Mesenchymal stem cell (in vitro differentiated cells and primary cell): ENCODE data around the gene C11orf68.

Source experiments
- DNase-seq: peaks from one replicate; pipeline ENCODE4 v3.0.0-alpha.2; 2013
- H2AFZ ChIP-seq: one replicate; pipeline ENCODE4 v1.6.1; 2013; ENCODE audit warnings: low read depth, mild to moderate bottlenecking, control low read depth, inconsistent platforms, low read length, moderate library complexity
- H2AK5ac ChIP-seq: 2 replicates; pipeline ENCODE4 v1.6.1; 2013; ENCODE audit warnings: low read length, moderate library complexity, mild to moderate bottlenecking, inconsistent platforms; ENCODE audit not compliant: severe bottlenecking
- H2BK120ac ChIP-seq: one replicate; pipeline ENCODE4 v1.6.1; 2013; ENCODE audit warnings: low read depth, mild to moderate bottlenecking, inconsistent platforms, low read length, moderate library complexity
- H2BK12ac ChIP-seq, 2 experiments: one replicate each; pipeline ENCODE4 v1.6.1; 2013; ENCODE audit warnings: inconsistent platforms in 2 of 2, low read length in 2 of 2, mild to moderate bottlenecking in 2 of 2, moderate library complexity in 2 of 2, control low read depth in 1 of 2
- H2BK15ac ChIP-seq: one replicate; pipeline ENCODE4 v1.6.1; 2013; ENCODE audit warnings: mild to moderate bottlenecking, low read depth, inconsistent platforms; ENCODE audit not compliant: poor library complexity, severe bottlenecking
- H2BK5ac ChIP-seq: 2 replicates; pipeline ENCODE4 v1.6.1; 2013; ENCODE audit warnings: low read depth, mild to moderate bottlenecking, low read length, control low read depth, inconsistent platforms; ENCODE audit not compliant: poor library complexity, severe bottlenecking
- H3K14ac ChIP-seq, 2 experiments: one replicate each; pipeline ENCODE4 v1.6.1; 2013; ENCODE audit warnings: inconsistent platforms in 2 of 2, low read length in 2 of 2, control low read depth in 1 of 2, mild to moderate bottlenecking in 1 of 2, moderate library complexity in 1 of 2
- H3K18ac ChIP-seq, 2 experiments: one replicate each; pipeline ENCODE4 v1.6.1; 2013; ENCODE audit warnings: inconsistent platforms in 2 of 2, low read length in 2 of 2, control low read depth in 1 of 2, low read depth in 1 of 2, mild to moderate bottlenecking in 1 of 2
- H3K23ac ChIP-seq, 2 experiments: one replicate each; pipeline ENCODE4 v1.6.1; 2013; ENCODE audit warnings: inconsistent platforms in 2 of 2, low read length in 2 of 2, mild to moderate bottlenecking in 2 of 2, moderate library complexity in 2 of 2, control low read depth in 1 of 2
- H3K27ac ChIP-seq: 2 replicates; pipeline ENCODE4 v1.5.1; 2013; ENCODE audit warnings: mild to moderate bottlenecking, moderate library complexity, low read length, control low read depth, inconsistent platforms; ENCODE audit not compliant: poor library complexity, severe bottlenecking
- H3K27me3 ChIP-seq, 2 experiments: 2 replicates each; pipeline versions ENCODE4 v1.6.1 to v1.7.0; 2013; ENCODE audit warnings: low read length in 2 of 2, mild to moderate bottlenecking in 2 of 2, moderate library complexity in 2 of 2, control low read depth in 1 of 2, inconsistent platforms in 1 of 2; ENCODE audit not compliant: control insufficient read depth in 1 of 2, insufficient read depth in 1 of 2
- H3K36me3 ChIP-seq, 2 experiments: 2 replicates each; pipeline versions ENCODE4 v1.6.1 to v1.7.0; 2013; ENCODE audit warnings: low read length in 2 of 2, control low read depth in 1 of 2, inconsistent platforms in 1 of 2, low read depth in 1 of 2, mild to moderate bottlenecking in 1 of 2; ENCODE audit not compliant: insufficient read depth in 2 of 2, control insufficient read depth in 1 of 2
- H3K4ac ChIP-seq, 2 experiments: one replicate each; pipeline ENCODE4 v1.6.1; 2013; ENCODE audit warnings: inconsistent platforms in 2 of 2, low read length in 2 of 2, mild to moderate bottlenecking in 2 of 2, moderate library complexity in 2 of 2, control low read depth in 1 of 2, low read depth in 1 of 2
- H3K4me1 ChIP-seq: 2 replicates; pipeline ENCODE4 v1.6.1; 2013; ENCODE audit warnings: low read depth, low read length, control low read depth; ENCODE audit not compliant: control insufficient read depth, insufficient read depth
- H3K4me2 ChIP-seq: 2 replicates; pipeline ENCODE4 v1.6.1; 2013; ENCODE audit warnings: low read length, mild to moderate bottlenecking, inconsistent platforms; ENCODE audit not compliant: poor library complexity, severe bottlenecking
- H3K4me3 ChIP-seq, 2 experiments: 2 replicates each; pipeline versions ENCODE4 v1.5.1 to v1.7.0; 2013; ENCODE audit warnings: low read length in 2 of 2, mild to moderate bottlenecking in 2 of 2, control low read depth in 1 of 2, low read depth in 1 of 2; ENCODE audit not compliant: insufficient read depth in 1 of 2
- H3K79me1 ChIP-seq: replicated peaks from 2 replicates; pipeline ENCODE4 v1.6.1; 2013; ENCODE audit warnings: mild to moderate bottlenecking, control low read depth, low read length, inconsistent platforms; ENCODE audit not compliant: poor library complexity, severe bottlenecking
- H3K9ac ChIP-seq: 2 replicates; pipeline ENCODE4 v1.7.0; 2013; ENCODE audit warnings: mild to moderate bottlenecking, low read length, moderate library complexity
- H3K9me3 ChIP-seq: 2 replicates; pipeline ENCODE4 v1.7.0; 2013; ENCODE audit warnings: mild to moderate bottlenecking, low read length; ENCODE audit not compliant: control insufficient read depth
- H4K8ac ChIP-seq: one replicate; pipeline ENCODE4 v1.6.1; 2013; ENCODE audit warnings: inconsistent platforms, mild to moderate bottlenecking, low read length, moderate library complexity
- H4K91ac ChIP-seq: one replicate; pipeline ENCODE4 v1.6.1; 2013; ENCODE audit warnings: mild to moderate bottlenecking, low read length, inconsistent platforms
- WGBS: methylation state at CpG from one replicate; pipeline ENCODE4 v1.1.7; 2013; ENCODE audit warnings: mixed read lengths; 5-methylcytosine and 5-hydroxymethylcytosine counted together

C11orf68 gene

GRCh38 chr11:65915821-65916251 is 3.0 kb downstream of the C11orf68 start:
- no peak overlapping the region for H2AFZ ChIP-seq
- H3K27me3 ChIP-seq, result no peaks in the 10 kb centered on the region
- H3K4me1 ChIP-seq, result peaks cover 68% of the 10 kb centered on the region
- H4K91ac ChIP-seq, result peak overlapping the region; percentile 91
- H3K9me3 ChIP-seq, result no peaks in the 10 kb centered on the region
- peak; percentile 99 for DNase-seq
- peak overlapping the region; percentile 65 to 75 for H2BK12ac ChIP-seq
- peak overlapping the region; percentile 99 for H3K27ac ChIP-seq
- peak overlapping the region; percentile 25 to 98 for H3K4me3 ChIP-seq
- no peak overlapping the region for H2BK15ac ChIP-seq
- 0% methylated on average over 12 of the region's 13 CpGs for WGBS
- H3K14ac ChIP-seq, result no peak overlapping the region
- peak overlapping the region; percentile 97 to 98 for H3K18ac ChIP-seq
- H4K8ac ChIP-seq, result peak overlapping the region; percentile 86
- H3K23ac ChIP-seq, result no peak overlapping the region
- peak overlapping the region; percentile 55 for H3K4me2 ChIP-seq
- peak overlapping the region; percentile 95 for H2BK5ac ChIP-seq
- peaks cover 16% of the 10 kb centered on the region for H3K79me1 ChIP-seq
- peak overlapping the region; percentile 89 for H2BK120ac ChIP-seq
- H3K4ac ChIP-seq, result peak overlapping the region; percentile 93 to 95
- peak overlapping the region; percentile 98 for H3K9ac ChIP-seq
- H3K36me3 ChIP-seq, result peaks cover 17 to 24% of the 10 kb centered on the region in 2 experiments
- H2AK5ac ChIP-seq, result peak overlapping the region; percentile 93

DNA sequence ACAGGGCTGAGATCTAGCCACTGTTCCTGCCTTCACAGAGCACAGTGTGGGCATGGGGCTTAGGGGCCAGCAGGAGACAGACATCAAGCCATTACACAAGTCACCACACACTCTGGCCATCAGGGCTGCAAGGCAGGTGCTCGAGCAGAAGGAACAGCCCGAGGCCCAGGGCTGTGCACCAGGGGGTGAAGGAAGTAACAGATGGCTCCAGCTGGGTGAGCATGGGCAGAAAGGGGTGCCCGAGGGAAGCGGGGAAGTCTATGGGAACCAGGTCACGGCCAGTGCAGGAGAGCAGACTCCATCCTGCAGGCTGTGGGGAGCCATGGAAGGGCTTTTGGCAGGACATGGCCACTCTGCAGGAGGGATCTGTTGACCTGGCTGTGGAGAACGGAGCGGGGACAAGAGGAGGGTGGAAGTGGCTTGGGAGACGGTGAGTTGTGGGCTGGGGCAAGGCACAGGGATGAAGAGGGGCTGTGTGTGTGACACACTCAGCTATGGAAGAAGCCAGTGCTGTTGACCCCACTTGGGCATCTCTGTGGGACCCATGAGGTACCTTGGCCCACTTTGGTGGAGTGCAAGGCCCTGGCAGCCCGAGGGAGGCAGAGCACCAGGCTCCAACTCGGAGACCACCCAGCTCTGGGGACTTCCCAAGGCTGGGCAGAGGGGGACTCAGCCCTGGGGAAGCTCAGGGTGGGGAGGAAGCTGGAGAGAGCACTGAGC is 3.6 kb downstream of the C11orf68 start:
- H3K79me1 ChIP-seq, result peaks cover 14% of the 10 kb centered on the region
- H4K8ac ChIP-seq, result peak overlapping the region; percentile 99
- no peaks in the 10 kb centered on the region for H3K27me3 ChIP-seq
- peak overlapping the region; percentile 100 for H2AK5ac ChIP-seq
- peak overlapping the region; percentile 100 for H4K91ac ChIP-seq
- peak overlapping the region; percentile 94 to 100 for H2BK12ac ChIP-seq
- H3K4me1 ChIP-seq, result peaks cover 63% of the 10 kb centered on the region
- peak overlapping the region in 1 of 2 experiments; percentile 84 for H3K14ac ChIP-seq
- WGBS, result 31% methylated on average over 9 of the region's 10 CpGs
- H2BK120ac ChIP-seq, result peak overlapping the region; percentile 100
- peak overlapping the region; percentile 98 to 99 for H3K18ac ChIP-seq
- H2BK15ac ChIP-seq, result peak overlapping the region; percentile 96
- peaks cover 11 to 18% of the 10 kb centered on the region in 2 experiments for H3K36me3 ChIP-seq
- peak overlapping the region in 1 of 2 experiments; percentile 4 for H3K4me3 ChIP-seq
- no peaks in the 10 kb centered on the region for H3K9me3 ChIP-seq
- peak overlapping the region; percentile 99 for H2BK5ac ChIP-seq
- H2AFZ ChIP-seq, result no peak overlapping the region
- peak overlapping the region; percentile 3 to 92 for H3K23ac ChIP-seq
- peak overlapping the region; percentile 99 for H3K27ac ChIP-seq
- H3K4ac ChIP-seq, result peak overlapping the region; percentile 97
- DNase-seq, result peak; percentile 51
- H3K9ac ChIP-seq, result peak overlapping the region; percentile 87
- H3K4me2 ChIP-seq, result peak overlapping the region; percentile 55

GRCh38 chr11:65912845-65913244 is 6.0 kb downstream of the C11orf68 start:
- H2BK120ac ChIP-seq, result peak overlapping the region; percentile 54
- peak overlapping the region; percentile 83 for H4K91ac ChIP-seq
- peak overlapping the region; percentile 51 for H3K27ac ChIP-seq
- H3K4ac ChIP-seq, result peak overlapping the region; percentile 72 to 75
- H3K23ac ChIP-seq, result no peak overlapping the region
- H4K8ac ChIP-seq, result peak overlapping the region; percentile 69
- DNase-seq, result peak; percentile 78
- H3K9ac ChIP-seq, result peak overlapping the region; percentile 89
- H2BK15ac ChIP-seq, result peak overlapping the region; percentile 60
- H3K36me3 ChIP-seq, result peaks cover 9 to 13% of the 10 kb centered on the region in 2 experiments
- H3K14ac ChIP-seq, result no peak overlapping the region
- whole genome bisulfite sequencing, result 87% methylated on average over 4 of the region's 4 CpGs
- peak overlapping the region in 1 of 2 experiments; percentile 23 for H3K4me3 ChIP-seq
- H2AFZ ChIP-seq, result no peak overlapping the region
- peak overlapping the region; percentile 87 to 92 for H2BK12ac ChIP-seq
- peak overlapping the region; percentile 74 to 79 for H3K18ac ChIP-seq
- peak overlapping the region; percentile 51 for H2BK5ac ChIP-seq
- H3K4me2 ChIP-seq, result no peak overlapping the region
- H3K4me1 ChIP-seq, result peaks cover 57% of the 10 kb centered on the region
- no peaks in the 10 kb centered on the region for H3K9me3 ChIP-seq
- H3K79me1 ChIP-seq, result peaks cover 14% of the 10 kb centered on the region
- H2AK5ac ChIP-seq, result peak overlapping the region; percentile 96
- H3K27me3 ChIP-seq, result no peaks in the 10 kb centered on the region
